ENCODE results near the gene TCF7. TPM values are rescaled to one million over a fixed set of nuclear protein-coding genes. Genes with fewer than 3 reads are reported as not detected.

TCF7 gene
- total and polyA plus RNA-seq, 2 of the 13 experiments (the other 11 are each of a cell fraction or from before 2014, with no cell fraction given), result 6.3 to 6.8 TPM

DNA sequence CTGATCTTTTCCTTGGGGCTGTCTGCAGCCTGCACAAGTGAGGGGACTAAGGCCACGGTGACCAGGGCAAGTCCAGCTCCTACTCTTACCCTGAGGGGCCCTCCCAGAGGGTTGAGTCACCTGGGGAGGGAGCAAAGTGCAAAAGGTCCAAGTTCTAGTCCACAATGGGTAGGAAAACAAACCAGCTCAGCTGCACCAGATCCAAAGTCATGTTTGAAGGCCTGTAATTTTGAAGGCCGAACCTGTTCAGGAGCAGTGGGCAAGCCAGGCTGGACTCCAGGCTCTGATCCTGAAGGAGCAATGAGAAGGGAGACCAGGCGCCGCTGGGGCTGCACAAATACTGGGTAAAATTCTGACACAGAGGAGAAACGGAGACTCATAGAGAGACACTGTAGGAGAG lies 15.8 kb upstream of the TCF7 start (continued):
- TF ChIP-seq RCOR2 (CRISPR knock-in tag; IDR thresholded peaks at IDR 0.05) (peak; percentile 96), GFI1 (CRISPR knock-in tag; IDR thresholded peaks at IDR 0.05; ENCODE audit: borderline replicate concordance) (peak; percentile 82), CBX2 (IDR thresholded peaks at IDR 0.05; ENCODE audit: low read depth, low read length) (no peak), CBX2 (CRISPR knock-in tag; IDR thresholded peaks at IDR 0.05; ENCODE audit: low read depth) (no peak), PITX1 (CRISPR knock-in tag; IDR thresholded peaks at IDR 0.05) (peak; percentile 88), SATB2 (CRISPR knock-in tag; IDR thresholded peaks at IDR 0.05) (no peak), ZNF790 (CRISPR knock-in tag; IDR thresholded peaks at IDR 0.05; ENCODE audit: borderline replicate concordance) (peak; percentile 33; the same call in 1 of the 2 replicates), SOX6 (IDR thresholded peaks at IDR 0.05) (no peak), SOX6 (CRISPR knock-in tag; IDR thresholded peaks at IDR 0.05) (peak; percentile 95), MXI1 (IDR thresholded peaks at IDR 0.05; ENCODE audit: borderline replicate concordance, low read depth, low read length) (0 out of 3 replicates have a peak, but pooled peaks have one; percentile 9), ZNF160 (CRISPR knock-in tag; IDR thresholded peaks at IDR 0.05) (0 out of 2 replicates have a peak, but pooled peaks have one; percentile 35), ZSCAN25 (CRISPR knock-in tag; IDR thresholded peaks at IDR 0.05) (0 out of 2 replicates have a peak, but pooled peaks have one; percentile 38), SRY (CRISPR knock-in tag; IDR thresholded peaks at IDR 0.05) (no peak)
- TF ChIP-seq, protein P1, sequence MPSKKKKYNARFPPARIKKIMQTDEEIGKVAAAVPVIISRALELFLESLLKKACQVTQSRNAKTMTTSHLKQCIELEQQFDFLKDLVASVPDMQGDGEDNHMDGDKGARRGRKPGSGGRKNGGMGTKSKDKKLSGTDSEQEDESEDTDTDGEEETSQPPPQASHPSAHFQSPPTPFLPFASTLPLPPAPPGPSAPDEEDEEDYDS (CRISPR knock-in tag; IDR thresholded peaks at IDR 0.05), result peak; percentile 19; the same call in 1 of the 2 replicates
- TF ChIP-seq, protein P2, sequence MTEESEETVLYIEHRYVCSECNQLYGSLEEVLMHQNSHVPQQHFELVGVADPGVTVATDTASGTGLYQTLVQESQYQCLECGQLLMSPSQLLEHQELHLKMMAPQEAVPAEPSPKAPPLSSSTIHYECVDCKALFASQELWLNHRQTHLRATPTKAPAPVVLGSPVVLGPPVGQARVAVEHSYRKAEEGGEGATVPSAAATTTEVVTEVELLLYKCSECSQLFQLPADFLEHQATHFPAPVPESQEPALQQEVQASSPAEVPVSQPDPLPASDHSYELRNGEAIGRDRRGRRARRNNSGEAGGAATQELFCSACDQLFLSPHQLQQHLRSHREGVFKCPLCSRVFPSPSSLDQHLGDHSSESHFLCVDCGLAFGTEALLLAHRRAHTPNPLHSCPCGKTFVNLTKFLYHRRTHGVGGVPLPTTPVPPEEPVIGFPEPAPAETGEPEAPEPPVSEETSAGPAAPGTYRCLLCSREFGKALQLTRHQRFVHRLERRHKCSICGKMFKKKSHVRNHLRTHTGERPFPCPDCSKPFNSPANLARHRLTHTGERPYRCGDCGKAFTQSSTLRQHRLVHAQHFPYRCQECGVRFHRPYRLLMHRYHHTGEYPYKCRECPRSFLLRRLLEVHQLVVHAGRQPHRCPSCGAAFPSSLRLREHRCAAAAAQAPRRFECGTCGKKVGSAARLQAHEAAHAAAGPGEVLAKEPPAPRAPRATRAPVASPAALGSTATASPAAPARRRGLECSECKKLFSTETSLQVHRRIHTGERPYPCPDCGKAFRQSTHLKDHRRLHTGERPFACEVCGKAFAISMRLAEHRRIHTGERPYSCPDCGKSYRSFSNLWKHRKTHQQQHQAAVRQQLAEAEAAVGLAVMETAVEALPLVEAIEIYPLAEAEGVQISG (CRISPR knock-in tag; IDR thresholded peaks at IDR 0.05), result peak; percentile 77
- TF ChIP-seq, protein P3, sequence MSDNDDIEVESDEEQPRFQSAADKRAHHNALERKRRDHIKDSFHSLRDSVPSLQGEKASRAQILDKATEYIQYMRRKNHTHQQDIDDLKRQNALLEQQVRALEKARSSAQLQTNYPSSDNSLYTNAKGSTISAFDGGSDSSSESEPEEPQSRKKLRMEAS (IDR thresholded peaks at IDR 0.05), result peak; percentile 74
- TF ChIP-seq, protein P4, sequence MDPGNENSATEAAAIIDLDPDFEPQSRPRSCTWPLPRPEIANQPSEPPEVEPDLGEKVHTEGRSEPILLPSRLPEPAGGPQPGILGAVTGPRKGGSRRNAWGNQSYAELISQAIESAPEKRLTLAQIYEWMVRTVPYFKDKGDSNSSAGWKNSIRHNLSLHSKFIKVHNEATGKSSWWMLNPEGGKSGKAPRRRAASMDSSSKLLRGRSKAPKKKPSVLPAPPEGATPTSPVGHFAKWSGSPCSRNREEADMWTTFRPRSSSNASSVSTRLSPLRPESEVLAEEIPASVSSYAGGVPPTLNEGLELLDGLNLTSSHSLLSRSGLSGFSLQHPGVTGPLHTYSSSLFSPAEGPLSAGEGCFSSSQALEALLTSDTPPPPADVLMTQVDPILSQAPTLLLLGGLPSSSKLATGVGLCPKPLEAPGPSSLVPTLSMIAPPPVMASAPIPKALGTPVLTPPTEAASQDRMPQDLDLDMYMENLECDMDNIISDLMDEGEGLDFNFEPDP (CRISPR knock-in tag; conservative IDR thresholded peaks at IDR 0.05), result 0 out of 2 replicates have a peak, but pooled peaks have one; percentile 93
- TF ChIP-seq, protein P5, sequence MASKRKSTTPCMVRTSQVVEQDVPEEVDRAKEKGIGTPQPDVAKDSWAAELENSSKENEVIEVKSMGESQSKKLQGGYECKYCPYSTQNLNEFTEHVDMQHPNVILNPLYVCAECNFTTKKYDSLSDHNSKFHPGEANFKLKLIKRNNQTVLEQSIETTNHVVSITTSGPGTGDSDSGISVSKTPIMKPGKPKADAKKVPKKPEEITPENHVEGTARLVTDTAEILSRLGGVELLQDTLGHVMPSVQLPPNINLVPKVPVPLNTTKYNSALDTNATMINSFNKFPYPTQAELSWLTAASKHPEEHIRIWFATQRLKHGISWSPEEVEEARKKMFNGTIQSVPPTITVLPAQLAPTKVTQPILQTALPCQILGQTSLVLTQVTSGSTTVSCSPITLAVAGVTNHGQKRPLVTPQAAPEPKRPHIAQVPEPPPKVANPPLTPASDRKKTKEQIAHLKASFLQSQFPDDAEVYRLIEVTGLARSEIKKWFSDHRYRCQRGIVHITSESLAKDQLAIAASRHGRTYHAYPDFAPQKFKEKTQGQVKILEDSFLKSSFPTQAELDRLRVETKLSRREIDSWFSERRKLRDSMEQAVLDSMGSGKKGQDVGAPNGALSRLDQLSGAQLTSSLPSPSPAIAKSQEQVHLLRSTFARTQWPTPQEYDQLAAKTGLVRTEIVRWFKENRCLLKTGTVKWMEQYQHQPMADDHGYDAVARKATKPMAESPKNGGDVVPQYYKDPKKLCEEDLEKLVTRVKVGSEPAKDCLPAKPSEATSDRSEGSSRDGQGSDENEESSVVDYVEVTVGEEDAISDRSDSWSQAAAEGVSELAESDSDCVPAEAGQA (IDR thresholded peaks at IDR 0.05; ENCODE audit: low read depth), result peak; percentile 63; the same call in 1 of the 2 replicates
- TF ChIP-seq, protein P5 (CRISPR knock-in tag; IDR thresholded peaks at IDR 0.05; ENCODE audit: borderline replicate concordance), result no peak

Data from HepG2 (cell line).